Neural progenitor cell (in vitro differentiated cells): ENCODE results near the gene PPP1R9B.

Experiments used
- EZH2 ChIP-seq: fragments of 200-600 bp; sonication (generic); IDR thresholded peaks from 2 replicates; pipeline ENCODE4 v1.6.1; 2017; ENCODE audit warnings: antibody characterized with exemption, mild to moderate bottlenecking, moderate library complexity
- EZH2phosphoT487 ChIP-seq: fragments of 200-600 bp; sonication (generic); IDR thresholded peaks from 2 replicates; pipeline ENCODE4 v1.6.1; 2017; ENCODE audit warnings: antibody characterized with exemption

DNA sequence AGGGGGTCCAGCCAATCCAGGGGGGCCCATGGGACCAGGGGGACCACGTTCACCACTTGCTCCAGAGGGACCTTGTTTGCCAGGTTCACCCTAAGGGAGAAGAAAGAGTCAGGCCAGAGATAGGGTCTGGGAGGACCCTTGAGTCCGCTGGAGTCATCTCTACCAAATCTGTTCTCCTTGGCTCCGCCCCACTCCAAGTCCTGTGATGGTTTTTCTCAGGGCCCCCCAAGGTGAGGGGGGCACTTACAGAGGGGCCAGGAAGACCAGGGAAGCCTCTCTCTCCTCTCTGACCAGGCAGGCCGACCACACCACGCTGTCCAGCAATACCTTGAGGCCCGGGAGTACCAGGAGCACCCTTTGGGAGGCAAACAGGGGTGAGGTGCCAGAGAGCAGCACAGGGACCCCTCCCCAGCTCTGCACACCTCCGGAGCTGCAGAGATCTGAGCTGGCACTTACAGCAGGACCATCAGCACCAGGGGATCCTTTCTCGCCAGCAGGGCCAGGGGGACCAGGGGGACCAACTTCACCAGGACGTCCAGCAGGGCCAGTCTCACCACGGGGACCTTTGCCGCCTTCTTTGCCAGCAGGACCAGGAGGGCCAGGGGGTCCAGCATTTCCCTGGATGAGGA, 38.6 kb upstream of the PPP1R9B start:
- TF ChIP-seq EZH2phosphoT487 (no peak), EZH2 (no peak)
